HEK293T (cell line): Measurements from ENCODE around the gene DDX18.
"Not testable (repeated sequence)": the region's sequence is repeated elsewhere in the genome, so short reads cannot be mapped to it uniquely, and the experiment has no call there.

Experiments used
- CTCF ChIA-PET: fragments of 350-600 bp; formaldehyde crosslinking; extraction: SDS; loops from one replicate; lab custom pipeline; 2021; ENCODE audit warnings: antibody characterized with exemption, inconsistent platforms; lab: Yijun Ruan, JAX
- POLR2A ChIA-PET: fragments of 350-600 bp; formaldehyde crosslinking; extraction: SDS; loops from one replicate; lab custom pipeline; 2020; ENCODE audit warnings: antibody characterized with exemption, inconsistent platforms; lab: Yijun Ruan, JAX
- DNase-seq: peaks from one replicate; pipeline ENCODE4 v3.0.0; 2012; ENCODE audit warnings: mixed read lengths; ENCODE audit errors: extremely low spot score
- ARNT ChIP-seq: fragments of 450-650 bp; IDR thresholded peaks from 2 replicates; pipeline ENCODE4 v1.6.1; 2017; ENCODE audit warnings: mild to moderate bottlenecking
- BHLHE40 ChIP-seq: fragments of 450-650 bp; IDR thresholded peaks from 2 replicates; pipeline ENCODE4 v1.6.1; 2016; ENCODE audit warnings: mild to moderate bottlenecking, moderate library complexity, borderline replicate concordance
- CTBP1 ChIP-seq: fragments of 450-650 bp; IDR thresholded peaks from 2 replicates; pipeline ENCODE4 v1.6.1; 2016; ENCODE audit warnings: borderline replicate concordance
- ELF4 ChIP-seq: fragments of 450-650 bp; IDR thresholded peaks from 2 replicates; pipeline ENCODE4 v1.6.1; 2017; ENCODE audit warnings: antibody characterized with exemption
- FOXA1 ChIP-seq: fragments of 450-650 bp; IDR thresholded peaks from 2 replicates; pipeline ENCODE4 v1.6.1; 2016; ENCODE audit warnings: mild to moderate bottlenecking
- FOXK2 ChIP-seq: fragments of 450-650 bp; IDR thresholded peaks from 2 replicates; pipeline ENCODE4 v1.6.1; 2016; ENCODE audit warnings: mild to moderate bottlenecking
- FOXM1 ChIP-seq: fragments of 450-650 bp; IDR thresholded peaks from 2 replicates; pipeline ENCODE4 v1.6.1; 2017; ENCODE audit warnings: mild to moderate bottlenecking, borderline replicate concordance
- HDGF ChIP-seq: fragments of 450-650 bp; IDR thresholded peaks from 2 replicates; pipeline ENCODE4 v1.6.1; 2017; ENCODE audit warnings: antibody characterized with exemption, borderline replicate concordance
- L3MBTL2 ChIP-seq: fragments of 450-650 bp; conservative IDR thresholded peaks from 2 replicates; pipeline ENCODE4 v1.6.1; 2016; ENCODE audit warnings: mild to moderate bottlenecking
- LEF1 ChIP-seq: fragments of 450-650 bp; IDR thresholded peaks from 2 replicates; pipeline ENCODE4 v1.6.1; 2017; ENCODE audit warnings: mild to moderate bottlenecking, borderline replicate concordance
- NFRKB ChIP-seq: fragments of 450-650 bp; IDR thresholded peaks from 2 replicates; pipeline ENCODE4 v1.6.1; 2016; ENCODE audit warnings: mild to moderate bottlenecking, moderate library complexity
- SP1 ChIP-seq: fragments of 450-650 bp; IDR thresholded peaks from 2 replicates; pipeline ENCODE4 v1.6.1; 2017
- SUZ12 ChIP-seq: fragments of 450-650 bp; IDR thresholded peaks from 2 replicates; pipeline ENCODE4 v1.6.1; 2016; ENCODE audit warnings: mild to moderate bottlenecking
- TARDBP ChIP-seq: fragments of 450-650 bp; IDR thresholded peaks from 2 replicates; pipeline ENCODE4 v1.6.1; 2016
- ZNF384 ChIP-seq: fragments of 450-650 bp; IDR thresholded peaks from 2 replicates; pipeline ENCODE4 v1.6.1; 2016
- TF ChIP-seq, protein P1 (sequence below): fragments of 450-650 bp; IDR thresholded peaks from 2 replicates; pipeline ENCODE4 v1.6.1; 2016

The DDX18 gene

DNA sequence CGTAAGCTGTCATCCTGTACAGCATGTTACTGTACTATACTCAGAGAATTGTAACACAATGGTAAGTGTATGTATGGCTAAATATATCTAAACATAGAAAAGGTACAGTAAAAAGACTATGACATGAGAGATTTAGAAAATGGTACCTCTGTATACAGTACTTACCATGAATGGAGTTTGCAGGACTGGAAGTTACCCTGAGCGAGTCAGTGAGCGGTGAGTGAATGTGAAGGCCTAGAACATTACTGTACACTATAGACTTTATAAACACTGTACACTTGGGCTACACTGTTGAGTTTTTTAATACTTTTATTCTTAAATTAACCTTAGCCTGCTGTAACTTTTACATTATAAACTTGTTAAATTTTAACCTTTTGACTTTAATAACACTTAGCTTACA, 1.5 kb downstream of the DDX18 start:
- ChIA-PET CTCF (interaction anchor here (0.6 kb wide), 1 partner anchor 31 kb away, joined by 3 read pairs; no protein-coding TSS in a partner anchor), POLR2A (no interaction called here)
- no peak for TF ChIP-seq NFRKB
- TF ChIP-seq FOXK2 = no peak
- no peak for TF ChIP-seq LEF1
- no peak for TF ChIP-seq CTBP1
- TF ChIP-seq HDGF = no peak
- no peak for TF ChIP-seq FOXM1
- no peak for TF ChIP-seq L3MBTL2
- TF ChIP-seq BHLHE40 = no peak
- no peak for TF ChIP-seq SP1
- no peak for DNase-seq

DNA sequence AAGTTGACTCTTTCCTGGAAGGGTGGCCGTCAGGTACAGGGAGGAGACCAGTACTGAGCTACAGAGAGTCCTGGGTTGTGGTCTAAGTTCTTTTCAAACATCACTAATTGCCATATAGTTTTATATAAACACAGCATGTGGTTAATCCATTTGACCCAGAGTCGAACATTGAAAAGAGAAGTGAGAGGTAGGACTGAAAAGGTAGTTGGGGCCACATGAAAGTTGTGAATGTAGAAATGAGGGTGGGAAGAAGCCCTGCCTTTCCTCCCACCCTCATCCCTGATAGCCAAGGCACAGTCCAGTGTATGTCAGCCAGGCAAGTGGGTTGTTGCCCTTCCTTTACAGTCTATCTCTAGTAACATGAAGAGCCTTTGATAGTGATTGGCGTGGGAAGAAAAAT, 4.4 kb downstream of the DDX18 start:
- DNase-seq = no peak
- no peak for TF ChIP-seq TARDBP
- TF ChIP-seq ARNT = no peak
- TF ChIP-seq NFRKB = no peak
- TF ChIP-seq FOXM1 = no peak
- CTCF ChIA-PET = no interaction called here
- POLR2A ChIA-PET = no interaction called here

GRCh38 chr2:117820444-117820843, 6.0 kb downstream of the DDX18 start:
- ChIA-PET POLR2A (no interaction called here), CTCF (no interaction called here)
- TF ChIP-seq ARNT = no peak
- TF ChIP-seq FOXA1 = no peak
- TF ChIP-seq, protein P1, sequence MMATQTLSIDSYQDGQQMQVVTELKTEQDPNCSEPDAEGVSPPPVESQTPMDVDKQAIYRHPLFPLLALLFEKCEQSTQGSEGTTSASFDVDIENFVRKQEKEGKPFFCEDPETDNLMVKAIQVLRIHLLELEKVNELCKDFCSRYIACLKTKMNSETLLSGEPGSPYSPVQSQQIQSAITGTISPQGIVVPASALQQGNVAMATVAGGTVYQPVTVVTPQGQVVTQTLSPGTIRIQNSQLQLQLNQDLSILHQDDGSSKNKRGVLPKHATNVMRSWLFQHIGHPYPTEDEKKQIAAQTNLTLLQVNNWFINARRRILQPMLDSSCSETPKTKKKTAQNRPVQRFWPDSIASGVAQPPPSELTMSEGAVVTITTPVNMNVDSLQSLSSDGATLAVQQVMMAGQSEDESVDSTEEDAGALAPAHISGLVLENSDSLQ = no peak
- DNase-seq = no peak

GRCh38 chr2:117825437-117825836, 10.9 kb downstream of the DDX18 start:
- TF ChIP-seq HDGF (no peak), ARNT (no peak), FOXA1 (no peak), FOXM1 (no peak), ZNF384 (no peak), FOXK2 (no peak), ELF4 (no peak), LEF1 (no peak), SP1 (no peak), L3MBTL2 (no peak), TARDBP (no peak), BHLHE40 (no peak)
- TF ChIP-seq, protein P1 = no peak
- POLR2A ChIA-PET = no interaction called here
- DNase-seq = no peak
- CTCF ChIA-PET = interaction anchor here (1.0 kb wide), 1 partner anchor 11 kb away, joined by 3 read pairs; the partner anchor contains the start of gene DDX18

DNA sequence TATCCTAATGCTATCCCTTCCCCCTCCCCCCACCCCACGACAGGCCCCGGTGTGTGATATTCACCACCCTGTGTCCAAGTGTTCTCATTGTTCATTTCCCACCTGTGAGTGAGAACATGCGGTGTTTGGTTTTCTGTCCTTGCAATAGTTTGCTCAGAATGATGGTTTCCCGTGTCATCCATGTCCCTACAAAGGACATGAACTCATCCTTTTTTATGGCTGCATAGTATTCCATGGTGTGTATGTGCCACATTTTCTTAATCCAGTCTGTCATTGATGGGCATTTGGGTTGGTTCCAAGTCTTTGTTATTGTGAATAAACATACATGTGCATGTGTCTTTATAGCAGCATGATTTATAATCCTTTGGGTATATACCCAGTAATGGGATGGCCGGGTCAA, 13.0 kb downstream of the DDX18 start:
- POLR2A ChIA-PET, CTCF ChIA-PET, DNase-seq: not testable (repeated sequence)

- TF ChIP-seq ARNT = no peak
- TF ChIP-seq, protein P1 = no peak
- TF ChIP-seq FOXA1 = no peak
- no peak for TF ChIP-seq TARDBP
- no peak for TF ChIP-seq ZNF384
- no peak for TF ChIP-seq ELF4
- no peak for TF ChIP-seq SP1
- CTCF ChIA-PET = no interaction called here
- POLR2A ChIA-PET = no interaction called here
- DNase-seq = no peak
These were observed 14.4 kb downstream of the DDX18 start for GRCh38 chr2:117828870-117829269.

- ChIA-PET CTCF (no interaction called here), POLR2A (no interaction called here)
- TF ChIP-seq, protein P1 = no peak
- no peak for TF ChIP-seq HDGF
- TF ChIP-seq SUZ12 = no peak
- TF ChIP-seq TARDBP = no peak
- TF ChIP-seq CTBP1 = no peak
- no peak for TF ChIP-seq ELF4
- no peak for TF ChIP-seq BHLHE40
- TF ChIP-seq NFRKB = no peak
- no peak for TF ChIP-seq L3MBTL2
- TF ChIP-seq ZNF384 = no peak
- no peak for TF ChIP-seq FOXM1
- no peak for TF ChIP-seq FOXA1
- no peak for TF ChIP-seq LEF1
- TF ChIP-seq ARNT = no peak
- TF ChIP-seq FOXK2 = no peak
- TF ChIP-seq SP1 = no peak
- DNase-seq = no peak
These were observed 17.8 kb downstream of the DDX18 start for GRCh38 chr2:117832332-117832731.
